Activated CD4-positive, alpha-beta T cell treated with anti-CD3 and anti-CD28 coated beads, Interleukin-2, amount 50 U/mL, for 1 hour (primary cell): Measurements from ENCODE around the gene PTPRR.

ENCODE experiments used
- DNase-seq: peaks from one replicate; pipeline ENCODE4 v3.0.0-alpha.2; 2020

PTPRR gene

GRCh38 chr12:70920251-70920851 lies at the start of gene PTPRR:
Gene PTPRR (minus strand): TSS chr12:70920738. CDS start chr12:70920390, 348 bp downstream.
- DNase-seq = no peak

- no peak for DNase-seq
Measured at GRCh38 chr12:70966996-70967790, 46.7 kb upstream of the PTPRR start.

- no peak for DNase-seq
Measured at GRCh38 chr12:70966046-70966445, 45.5 kb upstream of the PTPRR start.

GRCh38 chr12:70964867-70965510 lies 44.5 kb upstream of the PTPRR start:
- DNase-seq = no peak

- DNase-seq = no peak
Measured at GRCh38 chr12:70963081-70963660, 42.6 kb upstream of the PTPRR start.

GRCh38 chr12:70962226-70962794 lies 41.8 kb upstream of the PTPRR start:
- no peak for DNase-seq

GRCh38 chr12:70960484-70960883 lies 39.9 kb upstream of the PTPRR start:
- no peak for DNase-seq

GRCh38 chr12:70955415-70955814 lies 34.9 kb upstream of the PTPRR start:
- DNase-seq = no peak

- no peak for DNase-seq
Measured at GRCh38 chr12:70950451-70950850, 29.9 kb upstream of the PTPRR start.

- DNase-seq = no peak
Measured at GRCh38 chr12:70948976-70949336, 28.4 kb upstream of the PTPRR start.

- DNase-seq = no peak
Measured at GRCh38 chr12:70948236-70948975, 27.9 kb upstream of the PTPRR start.

- DNase-seq = no peak
Measured at GRCh38 chr12:70936203-70936813, 15.8 kb upstream of the PTPRR start.

- no peak for DNase-seq
Measured at GRCh38 chr12:70933133-70933532, 12.6 kb upstream of the PTPRR start.

- no peak for DNase-seq
Measured at GRCh38 chr12:70929029-70929428, 8.5 kb upstream of the PTPRR start.

GRCh38 chr12:70928071-70928470 lies 7.5 kb upstream of the PTPRR start:
- DNase-seq = no peak

- no peak for DNase-seq
Measured at GRCh38 chr12:70927356-70927755, 6.8 kb upstream of the PTPRR start.

GRCh38 chr12:70925539-70925938 lies 5.0 kb upstream of the PTPRR start:
- no peak for DNase-seq

GRCh38 chr12:70920891-70921290 lies 353 bp upstream of the PTPRR start:
- no peak for DNase-seq

GRCh38 chr12:70919597-70920035 lies 922 bp downstream of the PTPRR start:
- no peak for DNase-seq

GRCh38 chr12:70919176-70919575 lies 1.4 kb downstream of the PTPRR start:
- no peak for DNase-seq

- no peak for DNase-seq
Measured at GRCh38 chr12:70918321-70918720, 2.2 kb downstream of the PTPRR start.

GRCh38 chr12:70910666-70911065 lies 9.9 kb downstream of the PTPRR start:
- no peak for DNase-seq
